Embryonic facial prominence (tissue), 1 donor: ENCODE results near the gene FERMT3.

Experiments
- DNase-seq: peaks from one replicate; pipeline ENCODE4 v3.0.0-alpha.2; 2016; ENCODE audit errors: extremely low spot score

The FERMT3 gene

DNA sequence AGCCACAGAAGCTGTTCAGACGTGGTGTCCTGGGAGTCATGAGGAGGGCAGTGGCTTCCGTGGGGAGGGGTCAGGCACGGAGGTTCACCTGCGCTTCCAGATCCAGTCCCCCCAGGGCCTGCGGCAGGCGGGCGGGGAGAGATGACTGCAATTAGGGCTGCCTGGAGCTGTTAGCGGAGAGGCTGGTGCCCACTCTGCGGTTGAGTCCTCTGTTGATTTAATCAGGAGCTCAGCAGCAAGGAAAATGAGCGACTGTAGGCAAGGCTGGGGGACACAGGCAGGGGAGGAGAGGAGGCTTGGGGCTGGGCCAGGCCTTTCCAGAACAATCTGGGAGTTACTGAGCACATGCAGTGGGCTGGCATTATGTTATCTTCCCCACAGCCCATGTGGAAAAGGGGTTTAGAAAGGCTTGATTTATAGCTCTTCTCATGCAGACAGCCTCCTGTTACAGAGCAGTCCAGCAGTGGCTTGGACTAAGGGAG is 57.9 kb downstream of the FERMT3 start:
- no peak for DNase-seq

DNA sequence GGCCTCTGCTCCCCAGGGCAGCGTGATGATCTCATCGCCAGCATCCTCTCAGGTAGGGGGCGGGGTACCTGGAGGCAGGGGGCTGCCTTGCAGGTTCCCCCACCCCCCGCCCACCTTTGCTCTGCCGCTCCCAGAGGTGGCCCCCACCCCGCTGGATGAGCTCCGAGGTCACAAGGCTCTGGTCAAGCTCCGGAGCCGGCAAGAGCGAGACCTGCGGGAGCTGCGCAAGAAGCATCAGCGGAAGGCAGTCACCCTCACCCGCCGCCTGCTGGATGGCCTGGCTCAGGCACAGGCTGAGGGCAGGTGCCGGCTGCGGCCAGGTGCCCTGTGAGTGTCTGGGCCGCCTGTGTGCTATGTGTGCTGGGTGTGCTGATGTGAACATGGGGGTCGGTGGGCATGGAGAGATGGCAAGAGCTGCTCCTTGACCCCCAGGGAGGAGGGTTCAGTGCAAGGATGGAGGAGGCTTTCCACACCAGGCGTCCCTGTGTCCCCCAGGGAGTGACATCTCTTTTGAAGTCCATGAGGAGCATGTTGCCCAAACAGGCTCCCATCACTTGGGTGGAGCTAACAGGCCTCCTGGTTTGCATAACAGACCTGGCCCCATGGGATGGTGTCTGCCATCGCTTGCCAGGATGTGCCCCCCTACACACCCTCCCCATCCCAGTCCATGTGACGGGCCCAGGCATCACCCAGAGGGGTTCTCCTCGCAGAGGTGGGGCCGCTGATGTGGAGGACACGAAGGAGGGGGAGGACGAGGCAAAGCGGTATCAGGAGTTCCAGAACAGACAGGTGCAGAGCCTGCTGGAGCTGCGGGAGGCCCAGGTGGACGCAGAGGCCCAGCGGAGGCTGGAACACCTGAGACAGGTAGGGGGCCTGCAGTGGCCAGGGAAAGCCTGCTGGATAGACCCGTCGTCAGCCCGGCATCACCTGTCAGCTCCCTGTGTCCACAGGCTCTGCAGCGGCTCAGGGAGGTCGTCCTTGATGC is 58.9 kb downstream of the FERMT3 start:
- no peak for DNase-seq

DNA sequence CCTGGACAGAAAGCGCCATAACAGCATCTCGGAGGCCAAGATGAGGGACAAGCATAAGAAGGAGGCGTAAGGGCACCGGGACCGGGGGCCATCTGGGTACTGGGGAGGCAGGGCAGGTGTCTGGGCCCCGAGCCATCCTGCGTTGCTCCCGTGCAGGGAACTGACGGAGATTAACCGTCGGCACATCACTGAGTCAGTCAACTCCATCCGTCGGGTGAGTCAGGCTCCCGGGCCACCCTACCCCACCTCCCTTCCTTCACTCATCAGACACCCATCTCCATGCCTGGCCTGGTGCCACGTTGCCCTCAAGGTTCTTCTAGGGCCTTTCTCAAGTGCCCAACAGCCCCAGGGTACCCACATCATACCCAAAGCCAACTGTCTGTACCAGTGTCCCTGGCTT is 59.8 kb downstream of the FERMT3 start:
- no peak for DNase-seq

DNA sequence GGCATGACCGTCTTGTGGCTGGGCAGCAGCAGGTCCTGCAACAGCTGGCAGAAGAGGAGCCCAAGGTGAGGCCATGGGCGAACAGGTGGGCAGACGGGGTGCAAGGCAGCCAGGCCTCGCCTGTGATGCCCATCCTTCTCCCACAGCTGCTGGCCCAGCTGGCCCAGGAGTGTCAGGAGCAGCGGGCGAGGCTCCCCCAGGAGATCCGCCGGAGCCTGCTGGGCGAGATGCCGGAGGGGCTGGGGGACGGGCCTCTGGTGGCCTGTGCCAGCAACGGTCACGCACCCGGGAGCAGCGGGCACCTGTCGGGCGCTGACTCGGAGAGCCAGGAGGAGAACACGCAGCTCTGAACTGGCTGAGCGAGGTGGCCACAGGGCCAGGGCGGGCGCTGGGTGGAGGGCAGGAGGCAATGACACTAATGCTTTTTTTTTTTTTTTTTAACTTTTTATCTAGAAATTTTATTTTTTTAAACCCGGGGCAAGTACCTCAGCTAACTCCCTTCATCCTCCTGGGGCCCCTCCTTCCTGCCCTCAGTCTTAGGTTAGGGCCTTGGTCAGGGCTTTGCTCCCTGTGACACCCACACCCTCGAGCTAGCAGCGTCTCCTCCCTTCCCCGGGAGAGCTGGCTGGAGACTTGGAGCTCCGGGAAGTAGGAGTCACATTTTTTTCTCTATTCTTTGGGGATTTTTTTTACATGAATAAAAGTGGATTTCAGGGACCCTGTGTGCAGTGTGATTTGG is 60.9 kb downstream of the FERMT3 start:
- DNase-seq = no peak

DNA sequence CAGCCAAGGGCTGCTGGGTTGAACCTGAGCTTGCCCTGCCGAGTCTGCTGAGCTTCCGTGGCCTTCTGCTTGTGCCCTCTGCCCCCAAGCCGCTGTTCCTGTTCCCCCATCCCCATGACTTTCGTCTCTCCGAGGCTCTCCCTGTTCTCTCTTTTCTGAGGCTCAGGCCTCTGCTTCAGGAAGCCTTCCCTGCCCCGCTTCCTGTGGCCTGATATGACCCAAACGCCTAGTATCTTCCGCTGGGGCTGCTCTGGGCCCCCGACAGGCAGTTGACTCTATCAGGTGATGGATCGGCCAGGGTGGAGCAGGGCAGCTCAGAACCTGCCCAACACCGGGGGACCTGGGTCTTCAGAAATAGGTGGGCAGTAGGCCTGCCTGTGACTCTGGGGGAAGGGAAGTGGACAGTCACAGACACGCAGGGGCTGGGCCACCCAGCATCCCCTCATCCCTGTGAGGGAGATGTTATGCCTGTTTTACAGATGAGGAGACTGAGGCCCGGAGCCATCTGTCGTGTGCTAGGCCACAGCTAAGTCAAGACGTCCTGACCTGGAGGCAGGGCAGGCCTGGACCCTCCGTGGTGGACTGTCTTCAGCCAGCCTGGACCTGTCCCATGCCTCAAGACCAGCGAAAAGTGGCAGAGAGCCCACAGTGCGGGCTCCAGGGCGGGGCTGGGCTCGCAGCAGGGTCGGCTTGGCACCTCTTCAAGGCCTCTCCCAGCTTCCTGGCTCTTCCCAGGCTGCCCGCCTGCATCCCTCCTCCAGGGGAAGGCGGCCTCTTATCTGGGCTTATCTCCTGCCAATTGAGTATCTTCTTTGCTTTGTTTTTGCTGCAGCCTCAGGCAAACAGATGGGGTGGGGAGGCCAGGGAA is 61.7 kb downstream of the FERMT3 start:
- no peak for DNase-seq

DNA sequence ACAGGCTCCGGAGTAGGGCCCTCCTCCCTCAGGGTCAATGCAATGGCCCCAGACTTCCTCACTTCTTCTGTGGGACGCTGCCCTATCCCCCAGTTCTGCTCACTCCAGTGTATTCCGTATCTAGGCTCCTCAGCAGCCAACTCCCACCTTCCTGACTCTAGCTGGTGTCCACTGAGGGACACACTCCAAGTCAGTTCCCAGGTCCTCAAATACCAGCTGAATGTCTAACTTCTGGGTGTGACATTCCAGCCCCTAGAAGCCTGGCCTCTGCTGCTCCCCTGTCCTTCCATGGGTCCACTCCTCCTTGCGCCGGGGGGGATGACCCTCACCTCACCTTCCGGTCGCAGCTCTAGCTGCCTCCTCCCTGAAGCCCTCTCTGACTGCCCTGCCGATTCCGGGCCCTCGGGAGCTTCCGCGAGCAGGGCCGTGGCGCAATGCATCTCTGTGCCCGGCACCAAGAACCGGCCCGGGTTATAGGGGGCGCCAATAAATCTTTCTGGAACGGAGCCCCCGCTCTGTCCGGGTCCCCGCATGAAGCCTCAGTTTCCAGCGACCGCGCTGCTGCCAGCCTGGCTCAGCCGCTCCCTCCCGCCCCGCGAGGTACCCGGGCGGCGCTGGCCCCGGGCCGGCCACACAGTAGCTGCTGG is 62.5 kb downstream of the FERMT3 start:
- DNase-seq = no peak

DNA sequence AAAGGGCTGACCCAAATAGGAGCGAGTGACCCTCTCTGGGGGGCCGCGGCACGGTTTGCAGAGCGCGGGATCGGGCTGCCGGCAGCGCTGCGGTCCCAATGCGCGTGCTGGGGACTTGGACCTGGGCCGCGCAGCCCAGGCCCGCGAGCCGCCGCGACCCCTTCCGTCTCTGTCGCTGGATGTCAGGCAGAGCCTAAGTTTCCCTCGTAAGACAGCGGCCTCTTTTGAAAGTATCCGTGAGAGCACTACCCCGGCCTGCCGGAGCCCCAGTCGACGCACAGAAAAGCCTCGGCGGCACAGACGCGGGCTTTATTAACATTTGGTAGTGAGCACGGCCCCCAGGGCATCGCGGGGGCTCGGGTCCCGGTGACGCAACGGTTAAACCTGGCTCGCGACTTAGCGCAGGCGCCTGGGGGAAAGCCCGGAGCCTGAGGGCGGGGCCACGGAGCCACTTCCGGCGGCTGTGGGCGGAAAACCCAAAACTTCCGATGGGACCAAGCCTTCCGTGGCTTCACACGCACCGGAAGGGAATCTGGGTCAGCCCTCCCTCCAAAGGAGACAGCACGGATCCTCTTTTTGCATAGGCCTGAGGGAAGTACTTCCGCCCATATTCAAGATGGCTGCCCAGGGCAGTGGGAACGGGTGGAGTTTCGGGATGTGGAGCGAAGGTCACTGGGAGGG is 63.2 kb downstream of the FERMT3 start:
- peak; percentile 99 for DNase-seq
